NT2/D1 (cell line): Measurements from ENCODE around the gene TMEM60.

Source experiments
- DNase-seq: peaks from one replicate; pipeline ENCODE4 v3.0.0-alpha.2; 2011; ENCODE audit warnings: low read depth, low spot score
- H3K27me3 ChIP-seq: 2 replicates; pipeline ENCODE4 v1.6.0; 2011; ENCODE audit warnings: mild to moderate bottlenecking; ENCODE audit not compliant: insufficient read length, insufficient read depth
- H3K36me3 ChIP-seq: 2 replicates; pipeline ENCODE4 v1.6.1; 2011; ENCODE audit warnings: mild to moderate bottlenecking, low read length, mixed read lengths; ENCODE audit not compliant: insufficient read depth, insufficient read length
- H3K4me1 ChIP-seq: 2 replicates; pipeline ENCODE4 v1.5.1; 2011; ENCODE audit not compliant: insufficient read depth, insufficient read length
- H3K4me3 ChIP-seq: 2 replicates; pipeline ENCODE4 v1.5.1; 2011; ENCODE audit warnings: low read depth; ENCODE audit not compliant: insufficient read length
- H3K9ac ChIP-seq: 2 replicates; pipeline ENCODE4 v1.6.0; 2011; ENCODE audit warnings: low read depth; ENCODE audit not compliant: insufficient read length
- H3K9me3 ChIP-seq: 2 replicates; pipeline ENCODE4 v1.5.1; 2011; ENCODE audit warnings: mild to moderate bottlenecking, low read length; ENCODE audit not compliant: insufficient read depth
- SUZ12 ChIP-seq: IDR thresholded peaks from 2 replicates; pipeline ENCODE4 v1.6.1; 2011; ENCODE audit not compliant: insufficient read length, insufficient read depth; ENCODE audit errors: extremely low read depth
- YY1 ChIP-seq: IDR thresholded peaks from 2 replicates; pipeline ENCODE4 v1.6.1; 2011; ENCODE audit not compliant: insufficient read length, insufficient read depth
- ZNF274 ChIP-seq: IDR thresholded peaks from 2 replicates; pipeline ENCODE4 v1.6.1; 2011; ENCODE audit warnings: mild to moderate bottlenecking, low read depth, low read length

Gene TMEM60

GRCh38 chr7:77823787-77824186 is 25.6 kb upstream of the TMEM60 start:
- no peak overlapping the region for H3K9ac ChIP-seq
- DNase-seq = no peak
- no peaks in the 10 kb centered on the region for H3K4me1 ChIP-seq
- no peak overlapping the region for H3K4me3 ChIP-seq
- H3K27me3 ChIP-seq = no peaks in the 10 kb centered on the region
- H3K36me3 ChIP-seq = no peaks in the 10 kb centered on the region
- peaks cover 19% of the 10 kb centered on the region for H3K9me3 ChIP-seq
- no peak for TF ChIP-seq ZNF274
- TF ChIP-seq SUZ12 = no peak
- TF ChIP-seq YY1 = no peak

DNA sequence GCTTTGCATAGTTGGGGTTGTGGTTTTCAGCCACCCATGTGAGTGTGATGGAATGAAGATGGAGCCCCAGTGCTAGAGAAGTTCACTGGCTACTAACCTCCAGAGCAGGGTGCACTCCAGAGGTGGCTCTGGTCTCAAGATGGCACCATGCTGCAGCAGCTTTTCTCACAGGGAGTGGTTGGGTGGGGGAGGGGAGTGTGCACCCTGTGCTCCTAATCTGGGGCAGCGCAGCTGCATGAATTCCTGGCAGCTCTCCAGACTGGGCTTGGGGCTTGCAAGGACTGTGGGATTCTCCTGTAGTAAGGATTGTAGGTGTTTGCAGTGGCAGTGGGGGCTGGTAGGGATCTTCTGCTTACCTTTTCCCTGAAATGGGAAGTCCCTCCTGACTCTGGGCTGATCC is 24.0 kb upstream of the TMEM60 start:
- no peak overlapping the region for H3K4me3 ChIP-seq
- no peaks in the 10 kb centered on the region for H3K27me3 ChIP-seq
- H3K9me3 ChIP-seq = peaks cover 19% of the 10 kb centered on the region
- DNase-seq = no peak
- no peak overlapping the region for H3K9ac ChIP-seq
- H3K36me3 ChIP-seq = no peaks in the 10 kb centered on the region
- no peaks in the 10 kb centered on the region for H3K4me1 ChIP-seq
- TF ChIP-seq YY1 (no peak), ZNF274 (no peak), SUZ12 (no peak)

DNA sequence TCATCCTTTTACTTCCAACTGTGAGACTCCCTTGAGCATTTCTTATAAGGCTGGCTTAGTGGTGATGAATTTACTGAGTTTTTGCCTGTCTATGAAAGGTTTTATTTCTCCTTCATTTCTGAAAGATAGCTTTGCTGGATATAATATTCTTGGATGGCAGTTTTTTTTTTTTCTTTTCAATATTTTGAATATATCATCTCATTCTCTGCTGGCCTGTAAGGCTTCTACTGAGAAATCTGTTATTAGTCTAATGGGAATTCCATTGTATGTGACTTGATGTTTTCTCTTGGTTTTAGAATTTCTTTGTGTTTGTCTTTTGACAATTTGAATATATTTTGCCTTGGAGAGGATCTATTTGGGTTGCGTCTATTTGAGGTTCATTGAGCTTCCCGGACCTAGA is 22.7 kb upstream of the TMEM60 start:
- Histone ChIP-seq H3K9ac (no peak overlapping the region), H3K9me3 (peaks cover 19% of the 10 kb centered on the region), H3K27me3 (no peaks in the 10 kb centered on the region), H3K4me3 (no peak overlapping the region), H3K36me3 (no peaks in the 10 kb centered on the region), H3K4me1 (no peaks in the 10 kb centered on the region)
- TF ChIP-seq SUZ12 (no peak), ZNF274 (no peak), YY1 (no peak)
- no peak for DNase-seq

- Histone ChIP-seq H3K4me3 (no peak overlapping the region), H3K4me1 (no peaks in the 10 kb centered on the region), H3K27me3 (no peaks in the 10 kb centered on the region), H3K9ac (no peak overlapping the region), H3K36me3 (no peaks in the 10 kb centered on the region), H3K9me3 (peaks cover 19% of the 10 kb centered on the region)
- TF ChIP-seq ZNF274 = no peak
- no peak for TF ChIP-seq YY1
- TF ChIP-seq SUZ12 = no peak
- no peak for DNase-seq
Measured at GRCh38 chr7:77819021-77819420, 20.8 kb upstream of the TMEM60 start.

DNA sequence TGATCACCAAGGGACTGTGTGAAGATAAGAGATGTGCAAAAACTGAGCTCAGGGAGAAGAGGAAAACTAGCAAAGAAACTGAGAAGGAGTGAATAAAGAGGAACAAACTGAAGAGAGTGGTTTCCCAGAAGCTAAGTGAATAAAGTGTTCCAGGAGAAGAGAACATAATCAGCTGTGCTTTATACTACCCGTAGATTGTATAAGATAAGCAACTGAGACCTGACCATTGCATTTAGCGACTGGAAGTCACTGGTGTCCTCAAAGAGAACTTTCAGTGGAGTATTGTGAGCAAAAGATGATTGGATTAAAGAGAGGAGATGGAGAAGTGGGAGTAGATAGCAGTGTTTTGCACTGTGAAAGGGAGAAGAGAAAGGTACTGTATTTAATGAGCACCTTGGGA is 14.9 kb upstream of the TMEM60 start:
- Histone ChIP-seq H3K9me3 (no peaks in the 10 kb centered on the region), H3K4me1 (no peaks in the 10 kb centered on the region), H3K9ac (no peak overlapping the region), H3K4me3 (no peak overlapping the region), H3K27me3 (no peaks in the 10 kb centered on the region), H3K36me3 (no peaks in the 10 kb centered on the region)
- no peak for DNase-seq
- no peak for TF ChIP-seq SUZ12
- no peak for TF ChIP-seq YY1
- no peak for TF ChIP-seq ZNF274

DNA sequence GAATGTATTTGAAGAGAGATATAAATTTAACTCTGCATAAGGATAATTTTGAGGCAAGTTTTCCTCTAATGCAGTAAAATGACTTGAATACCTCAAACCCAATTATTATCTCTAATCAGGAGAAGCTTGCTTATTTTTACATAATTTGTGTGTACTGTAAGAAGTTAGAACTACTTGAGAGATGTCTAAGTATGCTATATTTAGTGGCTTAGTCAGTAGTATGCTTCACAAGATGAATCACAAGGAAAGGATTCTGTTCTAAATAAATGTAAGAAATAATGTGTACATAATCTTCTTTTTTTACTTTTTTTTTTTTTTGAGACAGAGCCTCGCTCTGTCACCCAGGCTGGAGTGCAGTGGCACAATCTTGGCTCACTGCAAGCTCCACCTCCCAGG is 14.1 kb upstream of the TMEM60 start:
- Histone ChIP-seq H3K4me1 (no peaks in the 10 kb centered on the region), H3K27me3 (no peaks in the 10 kb centered on the region), H3K4me3 (no peak overlapping the region), H3K9ac (no peak overlapping the region), H3K36me3 (no peaks in the 10 kb centered on the region), H3K9me3 (no peaks in the 10 kb centered on the region)
- TF ChIP-seq SUZ12 = no peak
- no peak for TF ChIP-seq YY1
- no peak for TF ChIP-seq ZNF274
- no peak for DNase-seq

DNA sequence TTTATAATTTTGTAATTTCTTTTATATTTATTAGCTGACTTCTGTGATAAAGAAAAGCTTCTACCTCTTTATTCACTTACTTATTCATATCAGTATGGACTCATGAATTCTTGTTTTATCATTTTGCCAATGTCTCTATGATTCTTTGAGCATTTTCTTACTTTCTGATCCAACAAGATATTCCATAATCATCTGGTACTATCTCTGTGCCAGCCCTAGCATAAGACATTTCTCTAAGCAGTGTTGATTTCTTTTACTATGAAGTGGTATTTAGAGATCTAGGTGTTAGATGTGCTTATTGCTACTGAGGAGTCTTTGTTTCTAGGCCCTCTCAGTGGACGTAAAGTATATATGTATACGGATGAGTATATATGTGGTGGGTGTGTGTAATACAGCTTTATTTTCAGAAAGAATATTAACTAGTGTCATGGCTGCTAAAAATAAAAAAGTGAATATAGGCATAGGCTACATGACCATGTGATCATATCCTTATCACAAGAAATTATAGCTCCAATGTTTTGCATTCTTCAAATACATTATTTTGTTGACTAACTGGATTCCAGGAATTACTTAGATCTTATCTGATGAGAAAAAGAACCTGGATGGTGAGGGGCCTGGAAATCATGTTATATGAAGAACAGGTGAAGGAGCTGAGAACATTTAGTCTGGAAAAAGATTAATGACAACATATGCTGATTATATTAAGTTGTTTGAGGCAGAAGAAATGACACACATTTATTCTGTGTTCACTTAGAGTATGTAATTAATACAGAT is 13.5 kb upstream of the TMEM60 start:
- Histone ChIP-seq H3K36me3 (no peaks in the 10 kb centered on the region), H3K27me3 (no peaks in the 10 kb centered on the region), H3K9ac (no peak overlapping the region), H3K4me1 (no peaks in the 10 kb centered on the region), H3K9me3 (peaks cover 4% of the 10 kb centered on the region; the same call in 1 of the 2 replicates), H3K4me3 (no peak overlapping the region)
- DNase-seq = no peak
- TF ChIP-seq YY1 = no peak
- no peak for TF ChIP-seq ZNF274
- TF ChIP-seq SUZ12 = no peak
